NCI-H187 treated with DMSO at 0.1 percent for 48 hours (cell line): ENCODE results near the gene CMC2.

Source experiments
- DNase-seq: peaks from one replicate; lab custom pipeline; 2025; lab: John Stamatoyannopoulos, UW

CMC2 gene

GRCh38 chr16:81006813-81007695 lies at the start of gene CMC2, which contains the start of gene CENPN:
Gene CMC2 (minus strand): TSS chr16:81006885. CDS start chr16:80997394, 9,491 bp downstream.
Gene CENPN (plus strand): TSS chr16:81007214. CDS start chr16:81011940, 4,726 bp downstream.
- peak; percentile 44 for DNase-seq

DNA sequence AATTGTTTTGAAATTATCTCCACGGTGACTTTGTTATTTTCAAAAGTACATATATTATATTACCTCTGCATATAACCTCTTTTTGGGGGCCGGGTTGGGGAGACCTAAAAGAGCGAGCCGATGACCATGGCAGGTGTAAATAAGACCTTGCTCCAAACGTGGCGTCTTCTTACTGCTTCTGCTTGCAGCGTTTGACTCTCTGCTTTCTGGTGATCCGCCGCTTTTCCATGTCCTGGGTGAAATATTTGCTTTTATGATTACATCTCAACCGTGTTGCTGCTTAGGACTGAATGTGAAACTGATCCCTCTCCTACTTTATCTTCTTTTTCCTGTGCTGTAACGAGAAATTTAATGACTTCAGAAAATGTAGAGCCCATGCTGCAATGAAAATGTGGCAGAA lies 47.1 kb upstream of the CMC2 start:
- no peak for DNase-seq

GRCh38 chr16:81042821-81043220 lies 36.1 kb upstream of the CMC2 start:
- no peak for DNase-seq

GRCh38 chr16:81041696-81042095 lies 35.0 kb upstream of the CMC2 start:
- DNase-seq: no peak

DNA sequence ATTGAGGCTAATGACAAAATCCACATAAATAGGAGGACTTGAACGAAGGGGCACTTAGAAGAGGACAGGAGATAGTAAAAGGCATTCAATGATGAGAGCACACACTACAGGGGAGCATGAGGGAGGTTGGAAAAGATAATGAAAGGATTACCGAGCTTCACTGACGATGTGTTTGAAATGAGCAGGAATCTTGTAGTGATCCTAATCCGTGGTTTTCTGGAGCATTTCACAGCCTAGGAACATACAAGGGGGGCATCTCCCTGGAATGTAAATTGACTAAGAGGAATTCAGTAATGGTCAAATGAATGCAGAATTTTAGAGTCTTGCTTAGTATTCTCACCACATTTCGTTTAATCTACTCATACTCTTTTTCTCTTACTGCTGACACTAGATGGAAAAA lies 34.2 kb upstream of the CMC2 start:
- DNase-seq: no peak

DNA sequence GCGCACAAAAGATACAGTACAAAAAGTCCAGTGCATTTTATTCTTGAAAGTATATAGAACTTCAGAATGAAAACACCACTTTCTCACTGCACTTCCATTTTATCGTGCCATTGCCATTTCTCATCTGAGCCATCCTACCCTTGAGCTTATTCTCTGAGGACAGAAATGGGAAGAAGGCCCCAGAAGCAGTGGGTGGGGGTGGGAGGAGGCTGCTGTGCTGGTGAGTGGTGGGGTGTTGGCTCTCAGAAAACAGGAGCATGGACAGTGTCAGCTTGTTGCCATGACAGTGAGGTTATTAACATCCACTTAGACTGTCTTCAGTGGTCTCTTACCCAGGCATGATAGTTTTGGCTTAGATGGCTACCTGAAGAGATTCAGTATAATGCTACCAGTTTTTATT lies 33.4 kb upstream of the CMC2 start:
- DNase-seq: no peak

DNA sequence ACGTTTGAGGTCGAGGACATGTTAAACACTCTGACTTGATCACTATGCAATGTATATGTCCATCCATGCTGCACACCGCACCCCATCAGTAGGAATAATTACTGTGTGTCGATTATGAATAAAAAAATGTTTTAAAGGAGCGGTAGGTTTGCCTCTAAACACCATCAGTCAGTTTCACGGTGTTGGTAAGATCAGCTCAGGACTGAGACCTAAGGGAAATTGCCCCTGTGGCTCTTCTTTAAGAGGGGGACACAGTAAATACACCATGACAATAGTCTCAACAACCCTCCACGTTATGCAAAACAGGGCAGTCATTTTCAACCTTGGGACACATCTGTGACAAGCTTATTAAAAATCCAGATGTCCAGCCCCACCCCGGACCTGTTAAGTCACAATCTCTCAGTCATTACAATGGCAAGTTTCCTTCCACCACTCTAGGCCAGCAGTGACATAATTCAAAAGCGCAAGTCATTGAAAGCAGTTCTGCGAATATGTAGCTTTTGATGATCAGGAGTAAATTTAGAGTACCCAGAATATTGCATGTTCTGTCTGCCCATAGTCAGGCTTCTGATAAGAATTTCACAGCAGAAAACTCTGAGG lies 30.2 kb upstream of the CMC2 start:
- DNase-seq: no peak

- no peak for DNase-seq
These were observed 29.5 kb upstream of the CMC2 start for GRCh38 chr16:81035975-81036750.

DNA sequence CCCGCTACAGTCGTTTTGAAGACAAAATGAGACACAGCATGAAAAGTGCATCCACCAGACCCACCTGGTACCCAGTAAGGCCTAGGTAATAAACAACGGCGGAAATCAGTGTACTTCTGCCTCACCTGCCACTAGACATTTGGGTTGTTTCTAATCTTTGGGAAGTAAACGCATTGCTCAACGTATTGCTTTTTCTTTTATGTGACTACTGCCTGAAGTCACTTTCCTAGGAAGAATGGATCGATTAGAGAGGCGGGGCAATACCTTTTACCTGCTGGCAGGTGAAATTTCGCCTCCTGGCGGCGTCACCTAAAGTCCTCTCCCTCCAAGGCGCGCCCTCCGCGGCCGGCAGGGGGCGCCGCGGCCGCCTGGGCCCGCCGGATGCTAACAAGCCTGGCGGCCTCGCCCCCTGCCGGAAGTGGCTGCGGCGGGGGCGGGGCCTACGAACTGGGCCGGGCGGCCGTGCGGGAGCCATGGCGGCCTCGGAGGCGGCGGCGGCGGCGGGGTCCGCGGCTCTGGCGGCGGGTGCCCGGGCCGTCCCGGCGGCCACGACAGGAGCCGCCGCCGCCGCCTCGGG lies 28.8 kb upstream of the CMC2 start, which contains the start of gene ATMIN:
TSS of gene ATMIN (plus strand) at position 445 of the 577 bp plus-strand sequence. CDS start at position 474, 29 bp downstream.
- DNase-seq: peak; percentile 6

GRCh38 chr16:81029930-81030604 lies 23.4 kb upstream of the CMC2 start:
- no peak for DNase-seq

DNA sequence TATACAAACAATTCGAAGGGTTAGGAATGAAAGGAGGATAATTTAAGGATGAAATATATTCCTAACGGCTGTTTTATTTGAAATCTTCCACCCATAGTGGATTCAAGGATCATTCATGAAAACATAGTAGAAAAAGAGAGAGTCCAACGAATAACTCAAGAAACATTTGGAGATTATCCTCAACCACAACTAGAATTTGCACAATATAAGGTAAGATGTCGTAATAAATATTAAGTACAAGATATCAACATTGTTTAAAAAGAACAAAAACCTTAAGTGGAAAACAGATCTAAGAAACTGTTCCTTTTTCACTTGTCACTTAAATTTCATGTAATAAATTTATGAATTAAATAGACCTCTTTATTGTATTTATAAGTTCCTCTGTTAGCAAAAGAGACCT lies 19.7 kb upstream of the CMC2 start:
- no peak for DNase-seq

DNA sequence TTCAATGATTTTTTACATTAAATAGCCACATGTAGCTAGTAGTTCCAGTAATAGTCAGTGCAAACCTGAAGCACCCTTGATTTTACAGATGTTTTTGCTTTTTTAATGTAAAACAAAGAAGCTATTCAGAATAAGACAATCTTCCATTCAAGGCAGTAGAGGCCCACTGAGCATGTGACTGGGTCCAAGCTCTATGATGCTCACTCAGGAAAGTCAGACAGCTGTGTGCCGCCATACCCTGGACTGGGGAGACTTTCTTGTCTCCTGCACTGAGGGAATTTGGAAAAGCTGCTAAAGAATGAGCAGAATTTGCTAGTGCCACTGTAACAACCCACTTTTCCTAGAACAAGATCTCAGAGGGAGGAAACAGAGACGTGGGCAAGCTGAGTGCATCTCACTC lies 11.8 kb upstream of the CMC2 start:
- DNase-seq: no peak

- DNase-seq: no peak
These were observed 8.0 kb upstream of the CMC2 start for GRCh38 chr16:81014672-81015071.

DNA sequence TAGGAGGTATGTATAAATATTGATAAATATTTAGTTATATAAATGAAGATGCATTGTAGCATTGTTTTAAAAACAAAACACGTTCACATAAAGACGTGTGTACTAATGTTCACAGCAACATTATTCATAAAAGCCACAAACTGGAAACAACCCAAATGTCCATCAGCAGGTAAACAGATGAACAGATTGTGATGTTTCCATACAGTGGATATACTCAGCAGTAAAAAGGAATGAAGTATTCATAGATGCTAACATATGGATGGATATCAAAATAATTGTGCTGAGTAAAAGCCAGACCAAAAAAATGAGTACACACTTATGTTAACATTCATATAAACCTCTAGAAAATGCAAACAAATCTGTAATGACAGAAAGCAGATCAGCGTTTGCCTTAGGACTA lies 6.3 kb upstream of the CMC2 start:
- no peak for DNase-seq

- DNase-seq: no peak
These were observed 1.8 kb upstream of the CMC2 start for GRCh38 chr16:81008505-81008789.

- no peak for DNase-seq
These were observed 373 bp downstream of the CMC2 start for GRCh38 chr16:81006211-81006812.

- DNase-seq: no peak
These were observed 999 bp downstream of the CMC2 start for GRCh38 chr16:81005610-81006161.

DNA sequence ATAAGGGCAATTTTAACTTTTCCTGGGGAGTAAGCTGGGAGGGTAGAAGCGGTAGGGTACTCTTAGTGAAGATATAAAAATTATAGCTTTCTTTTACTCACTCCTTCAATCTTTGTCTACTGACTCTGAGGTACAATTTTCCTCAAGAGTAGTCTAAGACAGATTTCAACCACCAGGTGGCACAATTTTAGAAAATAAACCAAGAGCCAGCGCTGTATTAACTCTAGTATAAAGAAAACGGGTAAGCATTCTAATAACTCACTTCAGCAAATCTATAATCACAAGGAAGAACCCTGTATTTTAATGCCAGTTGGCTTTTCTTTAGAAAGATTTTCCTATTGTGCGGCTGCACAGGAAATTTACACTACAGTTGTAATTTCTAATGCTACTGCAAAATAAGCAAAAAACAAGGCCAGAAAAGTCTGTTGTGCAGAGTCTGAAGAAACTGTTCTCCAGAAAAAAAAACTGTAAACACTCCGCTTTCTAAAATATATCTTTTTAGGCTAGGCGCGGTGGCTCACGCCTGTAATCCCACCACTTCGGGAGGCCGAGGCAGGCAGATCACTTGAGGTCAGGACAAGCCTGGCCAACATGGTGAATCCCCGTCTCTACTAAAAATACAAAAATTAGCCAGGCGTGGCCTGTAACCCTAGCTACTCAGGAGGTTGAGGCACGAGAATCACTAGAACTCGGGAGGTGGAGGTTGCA lies 1.9 kb downstream of the CMC2 start:
- no peak for DNase-seq

- no peak for DNase-seq
These were observed 2.9 kb downstream of the CMC2 start for GRCh38 chr16:81003610-81004460.
